Uterus (tissue), 4 donors: ENCODE measurements around the gene HPSE2. TPM values are rescaled to one million over a fixed set of nuclear protein-coding genes. Genes with fewer than 3 reads are reported as not detected.

Experiments
- DNase-seq, 2 donors: peaks; one replicate each; pipeline ENCODE4 v3.0.0-alpha.2; 2019 to 2020
- H3K27ac ChIP-seq, 2 donors: fragments of 200-600 bp; sonication (generic); 1 replicate in 1 of 2; 2 replicates in 1 of 2; pipeline ENCODE4 v1.5.1; 2016 to 2018
- H3K27me3 ChIP-seq, 2 donors: fragments of 200-600 bp; sonication (generic); one replicate each; pipeline ENCODE4 v1.5.1; 2018 to 2019; ENCODE audit warnings: control low read depth in 1 of 2
- H3K36me3 ChIP-seq, 2 donors: fragments of 200-600 bp; sonication (generic); one replicate each; pipeline ENCODE4 v1.5.1; 2019; ENCODE audit warnings: control low read depth in 1 of 2
- H3K4me1 ChIP-seq, 2 donors: fragments of 200-600 bp; sonication (generic); one replicate each; pipeline ENCODE4 v1.5.1; 2018 to 2019; ENCODE audit warnings: control low read depth in 1 of 2
- H3K4me3 ChIP-seq, 2 donors: fragments of 200-600 bp; sonication (generic); 1 replicate in 1 of 2; 2 replicates in 1 of 2; pipeline ENCODE4 v1.5.1; 2018 to 2019; ENCODE audit warnings: mild to moderate bottlenecking in 1 of 2
- H3K9me3 ChIP-seq, 2 donors: fragments of 200-600 bp; sonication (generic); one replicate each; pipeline ENCODE4 v1.5.1; 2019; ENCODE audit warnings: control low read depth in 1 of 2
- CTCF ChIP-seq, 4 experiments: fragments of 200-600 bp in 2 of 4; fragments of 450-650 bp in 2 of 4; sonication (generic) in 2 of 4; IDR thresholded peaks; one replicate each; pipeline ENCODE4 v1.5.1; 2016 to 2019; ENCODE audit warnings: antibody characterized with exemption in 4 of 4, mild to moderate bottlenecking in 2 of 4, moderate library complexity in 1 of 4
- POLR2A ChIP-seq, 2 donors: fragments of 450-650 bp; IDR thresholded peaks; one replicate each; pipeline ENCODE4 v1.6.1; 2016; ENCODE audit warnings: antibody characterized with exemption in 2 of 2, mild to moderate bottlenecking in 1 of 2, moderate library complexity in 1 of 2
- intact Hi-C: fragments of 100-400 bp; cut with DNase I; formaldehyde crosslinking; loops from one replicate; pipeline ENCODE4 v1.15.1; 2023; ENCODE audit warnings: low total_unique reads
- total RNA-seq, 4 donors: library from RNA; depleted of rRNA in 3 of 4; stranded (reverse); fragments of >200 nt in 3 of 4; gene quantifications; one replicate each; pipeline versions ENCODE4 v1.1.0 to v1.2.4, GENCODE V29; 2014 to 2023
- donor health status: DM: yes; HTN: yes; CAD: no.

HPSE2 gene
- total RNA-seq, 4 donors from 2014 or later = 7.0 to 13.6 (median 7.7) TPM; not detected in 1

GRCh38 chr10:98613446-98613845, 622.2 kb downstream of the HPSE2 start:
- H3K4me3 ChIP-seq = no peak overlapping the region
- no peak for TF ChIP-seq POLR2A (IDR thresholded peaks at IDR 0.05)
- TF ChIP-seq CTCF (IDR thresholded peaks at IDR 0.05) = no peak
- H3K36me3 ChIP-seq = no peaks in the 10 kb centered on the region
- intact Hi-C loops = no loop called here
- no peaks in the 10 kb centered on the region for H3K27me3 ChIP-seq
- H3K9me3 ChIP-seq = no peaks in the 10 kb centered on the region
- H3K4me1 ChIP-seq = no peaks in the 10 kb centered on the region
- no peak for DNase-seq
- no peak overlapping the region for H3K27ac ChIP-seq

GRCh38 chr10:98611436-98611835, 624.2 kb downstream of the HPSE2 start:
- intact Hi-C loops = no loop called here
- no peak for TF ChIP-seq POLR2A (IDR thresholded peaks at IDR 0.05)
- no peak for TF ChIP-seq CTCF (IDR thresholded peaks at IDR 0.05)
- Histone ChIP-seq H3K4me1 (no peaks in the 10 kb centered on the region), H3K36me3 (no peaks in the 10 kb centered on the region), H3K27me3 (no peaks in the 10 kb centered on the region), H3K27ac (no peak overlapping the region), H3K9me3 (no peaks in the 10 kb centered on the region), H3K4me3 (no peak overlapping the region)
- no peak for DNase-seq

DNA sequence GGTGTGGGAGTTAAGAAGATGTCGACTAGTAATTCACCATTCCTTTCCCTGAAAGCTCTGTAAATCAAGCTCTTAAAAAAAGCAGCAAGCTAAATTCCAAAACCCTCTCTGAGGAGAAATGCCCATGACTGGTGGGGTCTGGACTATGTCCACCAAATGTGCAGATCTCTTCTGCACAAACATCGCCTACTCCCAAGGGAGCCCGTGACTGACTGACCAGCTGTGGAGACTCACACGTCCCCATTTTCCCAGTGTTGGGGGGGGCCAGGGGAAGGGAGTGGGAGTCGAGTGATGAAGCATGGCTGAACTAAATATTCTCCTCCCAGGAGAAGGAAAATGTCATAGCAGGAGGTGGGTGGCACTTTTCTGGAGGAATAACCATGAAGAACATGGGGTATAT, 624.8 kb downstream of the HPSE2 start:
- intact Hi-C loops = no loop called here
- no peak for DNase-seq
- Histone ChIP-seq H3K36me3 (no peaks in the 10 kb centered on the region), H3K4me1 (no peaks in the 10 kb centered on the region), H3K27me3 (no peaks in the 10 kb centered on the region), H3K4me3 (no peak overlapping the region), H3K27ac (no peak overlapping the region), H3K9me3 (no peaks in the 10 kb centered on the region)
- no peak for TF ChIP-seq POLR2A (IDR thresholded peaks at IDR 0.05)
- TF ChIP-seq CTCF (IDR thresholded peaks at IDR 0.05) = no peak

DNA sequence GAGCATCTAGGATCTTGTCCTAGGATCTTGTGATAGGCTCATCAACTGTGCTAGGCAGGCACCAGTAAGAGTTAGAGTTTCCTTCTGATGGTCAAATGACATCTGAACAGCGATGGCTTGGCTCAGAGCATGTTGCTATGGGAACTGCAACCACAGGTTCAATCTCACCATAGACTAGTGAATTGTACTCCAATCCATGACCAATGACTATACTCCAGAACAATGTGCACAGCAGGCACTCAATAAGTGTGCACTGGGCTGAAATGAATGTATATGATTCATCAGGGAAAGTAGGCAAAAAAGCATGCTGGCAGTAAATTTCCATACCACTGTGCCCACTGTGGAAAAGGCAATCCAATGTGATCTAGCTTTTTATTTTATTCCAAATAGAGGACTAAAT, 625.4 kb downstream of the HPSE2 start:
- intact Hi-C loops = no loop called here
- TF ChIP-seq POLR2A (IDR thresholded peaks at IDR 0.05) = no peak
- no peak for TF ChIP-seq CTCF (IDR thresholded peaks at IDR 0.05)
- DNase-seq = no peak
- H3K4me1 ChIP-seq = no peaks in the 10 kb centered on the region
- no peaks in the 10 kb centered on the region for H3K9me3 ChIP-seq
- H3K4me3 ChIP-seq = no peak overlapping the region
- H3K36me3 ChIP-seq = no peaks in the 10 kb centered on the region
- no peak overlapping the region for H3K27ac ChIP-seq
- no peaks in the 10 kb centered on the region for H3K27me3 ChIP-seq

- Histone ChIP-seq H3K36me3 (no peaks in the 10 kb centered on the region), H3K27ac (no peak overlapping the region)
- intact Hi-C loops = no loop called here
These were observed 626.4 kb downstream of the HPSE2 start for GRCh38 chr10:98609265-98609664.

More at GRCh38 chr10:98609265-98609664, 626.4 kb downstream of the HPSE2 start:
- Histone ChIP-seq H3K4me1 (no peaks in the 10 kb centered on the region), H3K4me3 (no peak overlapping the region), H3K27me3 (no peaks in the 10 kb centered on the region), H3K9me3 (no peaks in the 10 kb centered on the region)
- TF ChIP-seq POLR2A (IDR thresholded peaks at IDR 0.05) = no peak
- no peak for TF ChIP-seq CTCF (IDR thresholded peaks at IDR 0.05)
- DNase-seq = no peak
